Smooth muscle cell (in vitro differentiated cells): ENCODE data around the gene GAN. TPM values are rescaled to one million over a fixed set of nuclear protein-coding genes. Genes with fewer than 3 reads are reported as not detected.

Source experiments
- DNase-seq: peaks from one replicate; lab custom pipeline; 2025; ENCODE audit not compliant: unreplicated experiment; lab: John Stamatoyannopoulos, UW
- H2AFZ ChIP-seq: fragments of 200-600 bp; sonication (generic); 2 replicates; pipeline ENCODE4 v1.6.0; 2016; ENCODE audit warnings: antibody characterized with exemption, low read depth, mild to moderate bottlenecking
- H3F3A ChIP-seq: fragments of 200-600 bp; sonication (generic); 2 replicates; pipeline ENCODE4 v1.6.0; 2017; ENCODE audit warnings: antibody characterized with exemption, low read depth
- H3K27ac ChIP-seq: fragments of 200-600 bp; sonication (generic); 2 replicates; pipeline ENCODE4 v1.5.1; 2016; ENCODE audit warnings: low read depth, mild to moderate bottlenecking
- H3K27me3 ChIP-seq: fragments of 200-600 bp; sonication (generic); 2 replicates; pipeline ENCODE4 v1.6.1; 2016; ENCODE audit warnings: low read depth, mild to moderate bottlenecking
- H3K36me3 ChIP-seq: fragments of 200-600 bp; sonication (generic); 2 replicates; pipeline ENCODE4 v1.5.1; 2016; ENCODE audit warnings: low read depth
- H3K4me1 ChIP-seq: fragments of 200-600 bp; sonication (generic); 2 replicates; pipeline ENCODE4 v1.5.1; 2016; ENCODE audit warnings: low read depth
- H3K4me2 ChIP-seq: fragments of 200-600 bp; sonication (generic); 2 replicates; pipeline ENCODE4 v1.6.0; 2016; ENCODE audit warnings: mild to moderate bottlenecking
- H3K4me3 ChIP-seq: fragments of 200-600 bp; sonication (generic); 2 replicates; pipeline ENCODE4 v1.5.1; 2016; ENCODE audit warnings: mild to moderate bottlenecking
- H3K79me2 ChIP-seq: fragments of 200-600 bp; sonication (generic); 2 replicates; pipeline ENCODE4 v1.6.0; 2016; ENCODE audit warnings: low read depth, mild to moderate bottlenecking
- H3K9ac ChIP-seq: fragments of 200-600 bp; sonication (generic); 2 replicates; pipeline ENCODE4 v1.6.0; 2016; ENCODE audit warnings: low read depth
- H3K9me3 ChIP-seq: fragments of 200-600 bp; sonication (generic); replicated peaks from 2 replicates; pipeline ENCODE4 v1.5.1; 2016; ENCODE audit warnings: low read depth
- H4K20me1 ChIP-seq: fragments of 200-600 bp; sonication (generic); 2 replicates; pipeline ENCODE4 v1.6.0; 2016; ENCODE audit warnings: low read depth
- CTCF ChIP-seq: fragments of 200-600 bp; sonication (generic); IDR thresholded peaks from 2 replicates; pipeline ENCODE4 v1.5.1; 2017; ENCODE audit warnings: borderline replicate concordance, mild to moderate bottlenecking, antibody characterized with exemption; ENCODE audit not compliant: insufficient read depth, poor library complexity, severe bottlenecking
- WGBS: methylation state at CpG from one replicate; pipeline ENCODE4 v1.1.7; 2016; ENCODE audit warnings: low lambda C conversion rate; 5-methylcytosine and 5-hydroxymethylcytosine counted together
- polyA plus RNA-seq: library from polyadenylated mRNA; unstranded; fragments of >200 nt; fragmentation: Nextera tagmentation; extraction: Ambion mirVana; gene quantifications from 2 replicates; pipeline ENCODE4 v1.2.1, GENCODE V29; 2016
- total RNA-seq: library from RNA; depleted of rRNA; stranded (reverse); fragments of >200 nt; gene quantifications from 2 replicates; pipeline ENCODE4 v1.2.3, GENCODE V29; 2014

GAN gene
- total and polyA plus RNA-seq, 2 experiments from 2014 or later, result 1.2 to 14.6 TPM

DNA sequence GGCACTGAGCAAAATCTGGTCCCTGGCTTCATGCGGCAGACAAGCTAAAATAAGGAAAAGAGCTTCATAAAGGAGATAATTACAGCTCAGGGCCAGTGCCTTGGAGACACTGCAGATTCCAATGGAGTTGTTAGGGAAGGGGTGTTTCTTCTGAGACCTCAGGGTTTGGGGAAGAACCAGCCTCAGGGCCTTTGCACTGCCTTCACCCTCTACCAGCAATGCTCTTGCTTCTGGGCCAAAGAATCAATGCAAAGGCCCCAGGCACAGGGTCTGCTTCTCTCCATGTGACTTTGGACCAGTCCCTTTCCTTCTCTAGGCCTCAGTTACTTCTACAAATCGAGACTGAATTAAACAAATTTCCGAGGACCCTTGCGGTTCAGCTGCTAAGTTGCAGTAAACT, 36.2 kb upstream of the GAN start:
- Histone ChIP-seq H3K9me3 (no peaks in the 10 kb centered on the region), H3K4me1 (no peaks in the 10 kb centered on the region), H3K9ac (no peak overlapping the region), H3K27me3 (no peaks in the 10 kb centered on the region), H3F3A (no peaks in the 10 kb centered on the region), H4K20me1 (no peaks in the 10 kb centered on the region), H3K27ac (peak overlapping the region; percentile 3), H3K4me3 (no peak overlapping the region), H3K4me2 (no peak overlapping the region), H2AFZ (no peak overlapping the region), H3K79me2 (no peaks in the 10 kb centered on the region), H3K36me3 (no peaks in the 10 kb centered on the region)
- no peak for DNase-seq
- no peak for TF ChIP-seq CTCF
- WGBS, result 95% methylated on average over 4 of the region's 4 CpGs

DNA sequence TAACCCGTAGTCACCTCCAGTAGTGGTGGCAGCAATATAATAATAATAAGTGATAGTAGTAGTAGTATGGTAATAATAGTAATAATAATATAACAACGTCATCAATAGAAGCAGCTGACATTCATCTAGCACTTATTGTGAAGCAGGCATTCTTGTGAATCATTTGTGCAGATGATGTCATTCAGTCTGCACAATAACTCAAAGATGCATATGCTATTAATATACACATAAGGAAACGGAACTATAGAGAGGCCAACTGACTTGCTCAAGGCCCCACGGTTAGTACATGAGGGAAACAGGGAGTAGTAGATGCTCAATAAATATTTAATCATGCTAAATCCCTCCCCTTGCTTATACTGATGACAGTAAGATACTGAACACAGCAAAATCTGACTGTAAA, 35.4 kb upstream of the GAN start:
- Histone ChIP-seq H3K9ac (no peak overlapping the region), H3K4me2 (no peak overlapping the region), H2AFZ (no peak overlapping the region), H3F3A (no peaks in the 10 kb centered on the region), H3K4me1 (no peaks in the 10 kb centered on the region), H3K27me3 (no peaks in the 10 kb centered on the region), H3K27ac (no peak overlapping the region), H3K9me3 (no peaks in the 10 kb centered on the region), H4K20me1 (no peaks in the 10 kb centered on the region), H3K36me3 (no peaks in the 10 kb centered on the region), H3K4me3 (no peak overlapping the region), H3K79me2 (no peaks in the 10 kb centered on the region)
- no peak for TF ChIP-seq CTCF
- DNase-seq, result no peak
- WGBS, result 70% methylated on average over 4 of the region's 4 CpGs

GRCh38 chr16:81280393-81280792, 34.4 kb upstream of the GAN start:
- no peaks in the 10 kb centered on the region for H4K20me1 ChIP-seq
- no peak overlapping the region for H3K9ac ChIP-seq
- no peaks in the 10 kb centered on the region for H3K79me2 ChIP-seq
- no peak for TF ChIP-seq CTCF
- H3K4me2 ChIP-seq, result no peak overlapping the region
- no peaks in the 10 kb centered on the region for H3K9me3 ChIP-seq
- H3K4me1 ChIP-seq, result no peaks in the 10 kb centered on the region
- H3K27me3 ChIP-seq, result no peaks in the 10 kb centered on the region
- no peak overlapping the region for H2AFZ ChIP-seq
- H3K27ac ChIP-seq, result peak overlapping the region; percentile 31
- no peak overlapping the region for H3K4me3 ChIP-seq
- WGBS, result 35% methylated on average over 3 of the region's 3 CpGs
- no peaks in the 10 kb centered on the region for H3F3A ChIP-seq
- DNase-seq, result no peak
- H3K36me3 ChIP-seq, result no peaks in the 10 kb centered on the region

GRCh38 chr16:81283044-81283443, 31.7 kb upstream of the GAN start:
- no peak overlapping the region for H3K4me2 ChIP-seq
- H3K4me1 ChIP-seq, result no peaks in the 10 kb centered on the region
- DNase-seq, result no peak

More at GRCh38 chr16:81283044-81283443, 31.7 kb upstream of the GAN start:
- no peaks in the 10 kb centered on the region for H3K9me3 ChIP-seq
- H3K36me3 ChIP-seq, result no peaks in the 10 kb centered on the region
- 73% methylated on average over 3 of the region's 3 CpGs for WGBS
- no peak overlapping the region for H3K9ac ChIP-seq
- no peak overlapping the region for H3K4me3 ChIP-seq
- H3F3A ChIP-seq, result no peaks in the 10 kb centered on the region
- TF ChIP-seq CTCF, result no peak
- H3K27ac ChIP-seq, result no peak overlapping the region
- no peaks in the 10 kb centered on the region for H3K79me2 ChIP-seq
- H3K27me3 ChIP-seq, result no peaks in the 10 kb centered on the region
- H4K20me1 ChIP-seq, result no peaks in the 10 kb centered on the region
- no peak overlapping the region for H2AFZ ChIP-seq
